Activated naive CD4-positive, alpha-beta T cell treated with anti-CD3 and anti-CD28 coated beads, Interleukin-2, amount 50 U/mL, for 72 hours (primary cell): Measurements from ENCODE around the gene MEX3D. TPM values are rescaled to one million over a fixed set of nuclear protein-coding genes. Genes with fewer than 3 reads are reported as not detected.
"Not testable (repeated sequence)": the region's sequence is repeated elsewhere in the genome, so short reads cannot be mapped to it uniquely, and the experiment has no call there.

Experiments
- ATAC-seq, 2 donors: fragments of 150-1000 bp; cut with Tn5 transposase; 2 replicates each; pipeline ENCODE4 v1.10.0; 2021; ENCODE audit warnings: mild to moderate bottlenecking in 2 of 2, moderate library complexity in 2 of 2
- DNase-seq, 2 donors: peaks; one replicate each; pipeline ENCODE4 v3.0.0; 2021 to 2022; ENCODE audit warnings: low spot score in 2 of 2
- H3K27ac Mint-ChIP-seq, 2 donors: one replicate each; pipeline ENCODE4 v1.8.0; 2022; ENCODE audit warnings: mild to moderate bottlenecking in 2 of 2, mixed read lengths in 2 of 2
- H3K36me3 Mint-ChIP-seq, 2 donors: one replicate each; pipeline ENCODE4 v1.8.0; 2022; ENCODE audit warnings: mixed read lengths in 2 of 2
- H3K9me3 Mint-ChIP-seq, 2 donors: one replicate each; pipeline ENCODE4 v1.8.0; 2022; ENCODE audit warnings: mixed read lengths in 2 of 2
- total RNA-seq, 2 donors: library from RNA; stranded (reverse); gene quantifications; one replicate each; pipeline ENCODE4 v1.2.3, GENCODE V29; 2022

MEX3D gene
- total RNA-seq, 2 donors from 2014 or later = 3.0 to 7.0 TPM

DNA sequence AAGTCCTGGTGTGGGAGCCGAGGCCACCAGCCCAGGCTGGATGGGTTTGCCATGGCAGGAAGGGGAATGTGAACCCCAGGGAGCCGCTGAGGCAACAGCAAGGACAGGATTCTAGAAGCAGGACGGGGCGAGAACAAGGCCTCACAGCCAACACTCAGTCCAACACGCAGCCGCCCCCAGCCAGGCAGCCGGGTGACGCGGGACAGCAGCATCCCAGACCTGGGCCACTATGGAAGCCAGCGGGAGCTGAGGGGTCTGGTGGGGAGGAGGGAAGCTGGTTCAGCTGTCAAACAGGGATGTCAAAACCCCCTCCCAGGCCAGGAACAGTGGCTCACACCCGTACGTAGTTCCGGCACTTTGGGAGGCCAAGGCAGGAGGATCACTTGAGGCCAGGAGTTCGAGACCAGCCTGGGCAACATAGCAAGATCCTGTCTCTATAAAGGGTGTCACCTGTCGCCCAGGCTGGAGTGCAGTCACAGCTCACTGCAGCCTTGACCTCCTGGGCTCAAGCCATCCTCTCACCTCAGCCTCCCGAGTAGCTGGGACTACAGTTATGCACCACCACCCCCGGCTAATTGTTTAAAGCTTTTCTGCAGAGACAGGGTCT lies 6.8 kb downstream of the MEX3D start:
- Mint-ChIP-seq H3K9me3 (no peaks in the 10 kb centered on the region), H3K27ac (no peak overlapping the region), H3K36me3 (no peaks in the 10 kb centered on the region)
- DNase-seq (no peak), ATAC-seq (no peak)

GRCh38 chr19:1560286-1560882 lies 7.7 kb downstream of the MEX3D start:
- Mint-ChIP-seq H3K36me3 (no peaks in the 10 kb centered on the region), H3K9me3 (no peaks in the 10 kb centered on the region), H3K27ac (peak overlapping the region in 1 of 2 donors; percentile 44)
- no peak for ATAC-seq
- DNase-seq = no peak

GRCh38 chr19:1558552-1558951 lies 9.6 kb downstream of the MEX3D start:
- ATAC-seq (no peak), DNase-seq (no peak)
- no peak overlapping the region for H3K27ac Mint-ChIP-seq
- H3K36me3 Mint-ChIP-seq = no peaks in the 10 kb centered on the region
- H3K9me3 Mint-ChIP-seq = no peaks in the 10 kb centered on the region

DNA sequence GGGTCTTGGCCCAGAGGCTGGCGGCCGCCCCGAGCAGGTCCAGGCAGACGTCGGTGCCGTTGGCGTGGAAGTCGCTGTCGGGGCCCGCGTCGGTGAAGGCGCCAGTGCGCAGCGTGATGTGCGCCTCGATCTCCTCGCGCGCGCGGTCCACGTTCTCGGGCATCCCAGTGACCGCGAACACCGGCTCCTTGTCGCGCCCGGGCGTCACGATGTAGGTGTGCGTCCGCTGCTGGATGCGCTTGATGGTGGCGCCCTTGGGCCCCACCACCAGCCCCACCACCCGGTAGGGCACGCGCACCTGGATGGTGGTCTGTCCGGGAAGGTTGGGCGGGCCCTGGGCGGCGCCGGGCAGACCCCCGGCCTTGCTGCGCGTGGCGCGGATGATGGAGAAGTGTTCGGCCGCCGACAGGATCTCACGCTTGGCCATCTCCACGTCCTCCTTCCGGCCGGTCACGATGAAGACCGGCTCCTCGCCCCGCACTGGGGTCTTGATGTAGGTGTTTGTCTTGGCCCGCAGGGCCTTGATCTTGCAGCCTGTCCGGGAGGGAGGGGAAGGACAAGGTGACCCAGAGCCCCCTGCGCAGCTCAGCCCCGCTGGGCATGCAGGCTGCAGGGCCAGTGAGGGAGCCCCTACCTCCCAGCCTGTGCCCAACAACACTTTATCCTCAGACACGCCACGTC lies 11.6 kb downstream of the MEX3D start:
- H3K27ac Mint-ChIP-seq = no peak overlapping the region
- ATAC-seq (no peak), DNase-seq (no peak)
- H3K9me3 Mint-ChIP-seq = no peaks in the 10 kb centered on the region
- no peaks in the 10 kb centered on the region for H3K36me3 Mint-ChIP-seq

GRCh38 chr19:1555487-1556389 lies 12.4 kb downstream of the MEX3D start:
- Mint-ChIP-seq H3K36me3 (no peaks in the 10 kb centered on the region), H3K27ac (no peak overlapping the region), H3K9me3 (no peaks in the 10 kb centered on the region)
- ATAC-seq (no peak), DNase-seq (no peak)

GRCh38 chr19:1554968-1555367 lies 13.2 kb downstream of the MEX3D start:
- H3K27ac Mint-ChIP-seq = no peak overlapping the region
- no peak for ATAC-seq

GRCh38 chr19:1553415-1553814 lies 14.7 kb downstream of the MEX3D start:
- H3K9me3 Mint-ChIP-seq = no peaks in the 10 kb centered on the region
- no peaks in the 10 kb centered on the region for H3K36me3 Mint-ChIP-seq
- DNase-seq (no peak), ATAC-seq (no peak)
- H3K27ac Mint-ChIP-seq = no peak overlapping the region

More at GRCh38 chr19:1554968-1555367, 13.2 kb downstream of the MEX3D start:
- no peaks in the 10 kb centered on the region for H3K9me3 Mint-ChIP-seq
- no peak for DNase-seq
- no peaks in the 10 kb centered on the region for H3K36me3 Mint-ChIP-seq

DNA sequence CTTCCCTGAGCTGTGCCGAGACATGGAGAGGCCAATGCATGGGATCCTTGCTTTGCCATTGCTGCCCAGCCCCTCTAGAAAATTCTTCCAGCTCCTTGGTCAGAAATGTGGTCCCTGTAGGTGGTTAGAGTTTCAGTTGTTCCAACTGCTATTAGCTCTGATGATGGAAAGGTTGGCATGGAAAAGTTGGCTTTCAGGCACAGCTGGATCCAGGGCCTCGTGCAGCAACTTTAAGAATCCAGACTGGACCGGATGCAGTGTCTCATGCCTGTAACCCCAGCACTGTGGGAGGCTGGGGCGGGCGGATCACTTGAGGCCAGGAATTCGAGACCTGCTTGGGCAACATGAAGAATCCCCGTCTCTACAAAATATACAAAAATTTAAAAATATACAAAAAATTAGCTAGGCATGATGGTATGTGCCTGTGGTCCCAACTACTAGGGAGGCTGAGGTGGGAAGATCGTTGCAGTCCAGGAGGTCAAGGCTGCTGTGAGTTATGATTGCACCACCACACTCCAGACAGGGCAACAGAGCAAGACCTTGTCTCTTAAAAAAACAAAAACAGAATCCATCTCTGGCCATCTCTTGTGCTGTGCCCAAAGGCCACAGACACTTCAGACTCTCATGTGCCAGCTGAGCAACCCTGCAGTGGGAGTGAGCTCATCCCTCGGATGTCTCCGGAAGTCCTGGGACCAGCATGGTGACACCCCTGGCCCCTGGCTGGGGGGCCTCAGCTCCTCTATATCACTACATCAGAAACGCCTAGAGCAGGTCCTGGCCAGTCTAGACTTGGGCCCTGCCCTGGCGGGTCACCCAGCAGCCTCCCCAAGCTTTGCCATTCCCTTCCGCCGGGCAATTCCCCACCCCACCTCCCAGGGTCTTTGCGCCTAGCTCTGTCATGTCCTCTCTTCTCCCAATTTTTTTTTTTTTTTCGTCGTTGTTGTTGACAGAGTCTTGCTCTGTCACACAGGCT lies 16.8 kb downstream of the MEX3D start:
- no peak for DNase-seq
- H3K27ac Mint-ChIP-seq = no peak overlapping the region
- no peaks in the 10 kb centered on the region for H3K36me3 Mint-ChIP-seq
- H3K9me3 Mint-ChIP-seq = no peaks in the 10 kb centered on the region
- ATAC-seq = no peak

GRCh38 chr19:1549332-1549945 lies 18.7 kb downstream of the MEX3D start:
- Mint-ChIP-seq H3K9me3 (no peaks in the 10 kb centered on the region), H3K27ac (no peak overlapping the region), H3K36me3 (no peaks in the 10 kb centered on the region)
- no peak for DNase-seq
- no peak for ATAC-seq

DNA sequence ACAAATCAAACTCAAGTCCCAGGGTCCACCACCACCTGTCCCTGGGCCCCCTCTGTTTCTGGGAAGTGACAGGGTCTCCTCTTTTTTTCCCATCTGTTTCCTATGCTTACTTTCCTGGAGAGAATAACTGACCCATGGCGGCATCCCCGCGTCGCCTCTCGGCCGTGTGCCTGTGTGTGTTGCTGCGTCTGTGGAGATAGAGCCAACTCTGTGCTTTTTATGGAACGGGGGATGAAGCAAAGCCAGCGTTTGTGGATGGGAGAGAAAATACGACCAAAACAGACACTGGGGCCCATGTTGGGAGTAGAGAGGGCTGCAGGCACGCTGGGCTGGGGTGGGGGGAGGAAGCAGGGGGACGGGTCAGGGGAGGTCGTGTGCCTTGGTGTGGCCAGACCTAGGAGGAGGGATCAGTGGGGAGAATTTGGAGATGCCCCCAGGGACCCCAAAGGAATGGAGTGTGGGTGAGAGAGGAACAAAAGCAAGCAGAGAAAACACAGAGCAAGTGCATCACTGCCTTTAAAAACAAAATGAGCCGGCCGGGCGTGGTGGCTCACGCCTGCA lies 27.7 kb downstream of the MEX3D start:
- H3K9me3 Mint-ChIP-seq = no peaks in the 10 kb centered on the region
- H3K27ac Mint-ChIP-seq = peak overlapping the region in 1 of 2 donors; percentile 66
- no peak for ATAC-seq

GRCh38 chr19:1539749-1540148 lies 28.4 kb downstream of the MEX3D start:
- H3K9me3 Mint-ChIP-seq, DNase-seq, ATAC-seq, H3K36me3 Mint-ChIP-seq, H3K27ac Mint-ChIP-seq: not testable (repeated sequence)

More for the DNA sequence above, 27.7 kb downstream of the MEX3D start:
- H3K36me3 Mint-ChIP-seq = no peaks in the 10 kb centered on the region
- no peak for DNase-seq

GRCh38 chr19:1538978-1539377 lies 29.1 kb downstream of the MEX3D start:
- ATAC-seq (no peak), DNase-seq (no peak)
- Mint-ChIP-seq H3K9me3 (no peaks in the 10 kb centered on the region), H3K27ac (no peak overlapping the region), H3K36me3 (no peaks in the 10 kb centered on the region)

DNA sequence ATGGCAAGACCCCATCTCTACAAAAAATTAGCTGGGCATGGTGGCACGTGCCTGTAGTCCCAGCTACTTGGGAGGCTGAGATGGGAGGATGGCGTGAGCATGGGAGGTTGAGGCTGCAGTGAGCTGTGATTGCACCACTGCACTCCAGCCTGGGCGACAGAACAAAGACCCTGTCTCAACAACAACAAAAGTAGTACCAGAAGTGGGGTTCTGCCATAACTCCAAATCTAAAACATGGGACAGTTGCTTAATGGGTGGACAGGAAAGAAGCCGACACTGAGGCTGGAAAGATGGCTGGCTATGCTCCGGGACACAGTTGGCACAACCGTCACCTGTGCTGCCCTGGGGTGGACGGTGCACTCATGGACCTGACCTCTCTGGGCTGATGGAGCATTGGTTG lies 32.4 kb downstream of the MEX3D start:
- DNase-seq, H3K27ac Mint-ChIP-seq, H3K36me3 Mint-ChIP-seq, H3K9me3 Mint-ChIP-seq, ATAC-seq: not testable (repeated sequence)

- ATAC-seq (no peak), DNase-seq (no peak)
- H3K27ac Mint-ChIP-seq = no peak overlapping the region
- H3K36me3 Mint-ChIP-seq = no peaks in the 10 kb centered on the region
- no peaks in the 10 kb centered on the region for H3K9me3 Mint-ChIP-seq
Observed at GRCh38 chr19:1534972-1535371, 33.2 kb downstream of the MEX3D start.

DNA sequence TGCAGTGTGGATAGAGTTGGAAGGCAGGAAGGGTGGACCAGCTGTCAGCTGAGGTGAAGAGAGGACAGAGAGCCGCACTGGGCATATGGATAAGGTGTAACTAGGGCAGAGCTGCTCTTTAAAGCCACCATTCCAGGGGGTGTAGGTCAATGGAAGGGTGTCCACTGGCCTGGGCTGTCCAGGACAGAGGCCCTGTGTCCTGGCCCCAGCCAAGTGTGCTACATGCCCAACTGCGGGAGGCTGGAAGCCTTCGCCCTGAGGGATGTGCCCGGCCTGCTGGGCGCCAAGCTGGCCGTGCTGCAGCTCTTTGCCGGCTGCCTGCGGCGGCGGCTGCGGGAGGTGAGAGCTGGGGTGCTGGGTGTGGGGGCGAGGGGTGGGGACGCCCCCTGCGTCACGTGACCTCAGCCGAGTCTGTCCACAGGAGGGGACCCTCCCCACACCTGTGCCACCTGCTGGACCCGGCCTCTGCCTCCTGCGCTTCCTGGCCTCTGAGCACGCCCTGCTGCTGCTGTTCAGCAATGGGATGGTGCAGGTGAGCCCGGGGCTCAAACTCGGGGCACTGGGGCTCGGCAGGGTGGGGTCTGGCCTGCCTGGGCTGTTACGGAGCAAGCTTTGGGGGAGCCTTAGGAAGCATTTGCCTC lies 34.5 kb downstream of the MEX3D start:
- no peak for DNase-seq
- Mint-ChIP-seq H3K36me3 (no peaks in the 10 kb centered on the region), H3K9me3 (no peaks in the 10 kb centered on the region), H3K27ac (no peak overlapping the region)
- no peak for ATAC-seq
